ENCODE results near the gene TBC1D2B.

TBC1D2B gene

DNA sequence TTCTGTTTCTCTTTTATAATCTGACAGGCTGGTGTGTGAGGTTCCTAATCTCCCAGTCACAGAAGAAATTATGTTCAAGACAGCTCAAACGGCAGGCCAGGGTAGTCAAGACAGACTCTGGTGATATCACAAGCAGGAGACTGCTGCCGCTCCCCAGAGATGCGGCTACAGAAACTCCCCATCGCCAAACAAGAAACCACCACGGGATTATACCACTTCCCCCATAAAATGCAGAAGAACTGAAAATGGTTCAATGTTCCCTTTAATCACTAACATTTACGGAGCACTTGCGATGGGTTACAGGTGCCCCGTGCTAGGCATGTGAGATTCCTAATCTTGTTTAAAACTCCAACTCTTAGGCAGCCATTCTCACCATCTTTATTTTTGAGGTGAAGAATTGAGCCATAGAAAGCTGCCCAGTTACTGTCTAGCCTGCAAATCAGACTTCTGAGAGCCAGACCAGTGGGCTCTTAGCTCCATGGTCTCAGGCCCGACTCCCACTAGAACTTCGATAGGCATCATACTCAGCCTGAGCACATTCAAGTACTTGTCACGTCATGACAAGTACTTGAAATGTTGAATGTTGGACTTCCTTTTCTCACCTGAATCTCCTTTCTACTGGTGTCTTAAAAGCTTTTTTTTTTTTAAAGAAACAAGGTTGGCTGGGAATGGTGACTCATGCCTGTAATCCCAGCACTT lies 58.4 kb downstream of the TBC1D2B start:
- TF ChIP-seq, protein P1, sequence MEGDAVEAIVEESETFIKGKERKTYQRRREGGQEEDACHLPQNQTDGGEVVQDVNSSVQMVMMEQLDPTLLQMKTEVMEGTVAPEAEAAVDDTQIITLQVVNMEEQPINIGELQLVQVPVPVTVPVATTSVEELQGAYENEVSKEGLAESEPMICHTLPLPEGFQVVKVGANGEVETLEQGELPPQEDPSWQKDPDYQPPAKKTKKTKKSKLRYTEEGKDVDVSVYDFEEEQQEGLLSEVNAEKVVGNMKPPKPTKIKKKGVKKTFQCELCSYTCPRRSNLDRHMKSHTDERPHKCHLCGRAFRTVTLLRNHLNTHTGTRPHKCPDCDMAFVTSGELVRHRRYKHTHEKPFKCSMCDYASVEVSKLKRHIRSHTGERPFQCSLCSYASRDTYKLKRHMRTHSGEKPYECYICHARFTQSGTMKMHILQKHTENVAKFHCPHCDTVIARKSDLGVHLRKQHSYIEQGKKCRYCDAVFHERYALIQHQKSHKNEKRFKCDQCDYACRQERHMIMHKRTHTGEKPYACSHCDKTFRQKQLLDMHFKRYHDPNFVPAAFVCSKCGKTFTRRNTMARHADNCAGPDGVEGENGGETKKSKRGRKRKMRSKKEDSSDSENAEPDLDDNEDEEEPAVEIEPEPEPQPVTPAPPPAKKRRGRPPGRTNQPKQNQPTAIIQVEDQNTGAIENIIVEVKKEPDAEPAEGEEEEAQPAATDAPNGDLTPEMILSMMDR (IDR thresholded peaks at IDR 0.05; ENCODE audit: low read depth, low read length): no peak
- H3K4me3 ChIP-seq (replicated peaks in 1 of 2; ENCODE audit: low read depth in 2 of 2, low read length in 2 of 2): no peak overlapping the region
- no peak for DNase-seq (ENCODE audit: low read depth in 2 of 2)

DNA sequence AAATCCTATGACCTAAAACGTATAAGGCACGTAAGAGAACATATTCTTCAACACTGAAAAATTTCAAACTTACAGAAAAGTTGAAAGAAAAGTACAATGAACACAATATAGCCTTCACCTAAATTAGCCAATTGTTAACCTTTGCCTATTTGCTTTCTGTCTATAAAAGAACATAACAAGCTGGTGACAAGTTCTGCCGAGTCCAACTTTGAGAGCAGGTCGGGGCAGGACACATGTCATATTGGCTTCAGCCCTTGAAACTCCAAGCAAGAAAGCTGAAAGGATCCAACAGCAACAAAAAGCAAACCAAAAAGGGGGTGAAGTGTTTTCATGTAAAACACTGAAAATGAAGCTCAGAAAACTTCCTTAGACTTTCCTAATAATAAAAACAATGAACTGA lies 59.1 kb downstream of the TBC1D2B start:
- no peak for DNase-seq (ENCODE audit: low read depth in 2 of 2)
- TF ChIP-seq, protein P1 (IDR thresholded peaks at IDR 0.05; ENCODE audit: low read depth, low read length): no peak
- H3K4me3 ChIP-seq (replicated peaks in 1 of 2; ENCODE audit: low read depth in 2 of 2, low read length in 2 of 2): no peak overlapping the region

DNA sequence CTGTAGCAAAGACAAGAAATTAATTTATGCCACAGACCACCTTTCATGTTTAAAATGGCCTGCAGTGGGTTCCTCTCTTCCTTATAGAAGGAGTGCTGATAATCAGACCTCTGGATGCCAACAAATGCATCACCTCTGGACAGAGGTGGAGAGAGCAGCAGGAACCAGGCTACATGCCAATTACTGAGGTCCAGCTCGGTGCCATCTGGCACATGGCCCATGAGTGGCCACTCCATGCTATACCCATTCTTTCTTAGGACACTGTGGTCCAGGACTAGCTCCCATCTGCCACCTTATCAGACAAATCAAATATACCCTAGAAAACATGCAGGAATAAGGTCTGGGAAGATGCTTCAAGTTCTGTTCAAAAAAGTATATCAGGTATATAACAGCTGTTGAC lies 60.7 kb downstream of the TBC1D2B start:
- H3K4me3 ChIP-seq (replicated peaks in 1 of 2; ENCODE audit: low read depth in 2 of 2, low read length in 2 of 2): no peak overlapping the region
- no peak for DNase-seq (ENCODE audit: low read depth in 2 of 2)
- TF ChIP-seq, protein P1 (IDR thresholded peaks at IDR 0.05; ENCODE audit: low read depth, low read length): no peak

DNA sequence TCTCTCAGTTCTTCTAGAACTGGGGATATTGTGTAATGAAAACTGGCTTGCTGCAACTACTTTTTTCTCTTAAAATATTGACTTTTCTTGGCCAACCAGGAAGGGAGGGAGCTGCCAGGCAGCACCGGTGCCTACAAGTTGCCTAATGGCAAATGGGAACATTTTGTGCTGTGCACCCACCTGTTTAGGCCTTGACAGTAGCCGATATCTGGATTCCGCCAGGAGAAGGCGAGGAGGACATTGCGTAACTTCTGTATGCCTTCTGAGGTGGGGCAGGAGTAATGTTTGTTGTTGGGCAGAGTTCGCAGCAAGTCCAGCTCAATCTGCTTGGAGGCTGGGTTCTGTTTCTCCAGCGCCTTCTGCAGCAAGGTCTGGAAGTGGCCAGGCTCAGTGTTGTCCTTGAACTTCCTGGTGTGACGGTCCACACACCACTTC lies 64.9 kb downstream of the TBC1D2B start:
- no peak for DNase-seq (ENCODE audit: low read depth in 2 of 2)
- no peak overlapping the region for H3K4me3 ChIP-seq (replicated peaks in 1 of 2; ENCODE audit: low read depth in 2 of 2, low read length in 2 of 2)
- TF ChIP-seq, protein P1 (IDR thresholded peaks at IDR 0.05; ENCODE audit: low read depth, low read length): no peak

DNA sequence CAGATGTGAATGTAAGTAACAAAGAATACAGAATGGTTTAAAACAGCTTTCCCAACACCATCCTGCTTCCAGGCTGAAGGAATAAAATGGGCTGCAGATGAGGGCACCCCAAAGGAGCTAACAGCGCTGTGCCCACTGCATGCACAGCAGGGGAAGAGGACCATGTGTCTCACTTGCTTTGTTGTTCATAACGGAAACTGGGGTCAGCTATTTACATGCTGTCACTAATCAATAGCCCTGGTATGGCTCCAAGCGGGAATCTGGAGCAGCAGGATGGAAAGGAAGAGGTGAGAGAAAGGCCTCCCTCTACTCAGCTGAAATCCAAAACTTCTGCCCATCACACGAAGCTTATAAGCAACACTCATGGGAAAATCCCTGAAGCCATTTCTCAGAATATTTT lies 67.4 kb downstream of the TBC1D2B start:
- TF ChIP-seq, protein P1 (IDR thresholded peaks at IDR 0.05; ENCODE audit: low read depth, low read length): no peak
- no peak overlapping the region for H3K4me3 ChIP-seq (replicated peaks in 1 of 2; ENCODE audit: low read depth in 2 of 2, low read length in 2 of 2)
- no peak for DNase-seq (ENCODE audit: low read depth in 2 of 2)

DNA sequence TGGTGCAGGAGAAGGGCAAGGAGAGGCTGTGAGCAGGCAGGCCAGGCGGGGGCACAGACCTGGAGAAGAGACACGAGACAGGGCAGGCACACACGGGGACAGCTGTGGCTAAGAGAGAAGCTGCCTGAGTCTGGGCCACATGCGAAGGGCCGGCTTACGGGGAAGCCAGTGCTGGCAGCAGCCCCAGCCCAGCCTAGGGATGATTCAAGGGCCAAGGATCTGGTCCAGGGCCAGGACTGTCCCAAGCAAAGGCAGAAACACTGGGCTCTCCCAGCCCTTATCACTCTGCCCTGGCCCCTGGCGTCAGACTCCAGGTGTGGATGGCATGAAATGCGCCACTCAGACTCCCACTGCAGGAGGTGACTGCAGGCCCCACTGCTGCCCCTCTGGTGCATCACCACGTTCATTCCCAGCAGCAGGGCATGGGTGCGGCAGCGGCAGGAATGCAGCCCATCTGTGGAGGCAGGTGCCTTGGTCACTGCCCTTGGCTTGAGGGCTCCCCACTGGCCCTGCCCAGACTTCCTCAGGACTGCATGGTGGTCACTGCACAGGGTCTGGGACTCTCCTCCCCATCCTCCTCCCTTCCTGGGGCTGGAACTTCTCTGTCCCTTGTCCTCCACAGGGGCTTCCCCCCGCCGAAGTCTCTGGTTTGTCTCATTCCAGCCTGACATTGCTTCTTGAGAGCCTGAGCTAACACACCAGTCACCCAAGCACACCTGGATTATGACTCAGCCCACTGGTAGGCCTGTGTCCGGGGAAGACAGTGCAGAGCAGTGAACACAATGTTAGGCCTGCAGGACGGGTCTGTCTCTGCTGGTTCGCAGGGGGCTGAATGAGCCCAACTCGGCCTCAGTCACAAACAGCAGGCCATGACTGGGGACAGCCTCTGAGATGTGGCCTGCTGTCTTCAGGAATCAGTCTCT lies 69.3 kb downstream of the TBC1D2B start:
- TF ChIP-seq, protein P1 (IDR thresholded peaks at IDR 0.05; ENCODE audit: low read depth, low read length): no peak
- peak; percentile 81 to 84 for DNase-seq (ENCODE audit: low read depth in 2 of 2)
- no peak overlapping the region for H3K4me3 ChIP-seq (replicated peaks in 1 of 2; ENCODE audit: low read depth in 2 of 2, low read length in 2 of 2)

Data from cardiac fibroblast (primary cell).